ENCODE data around the gene FAM174B.

The FAM174B gene

DNA sequence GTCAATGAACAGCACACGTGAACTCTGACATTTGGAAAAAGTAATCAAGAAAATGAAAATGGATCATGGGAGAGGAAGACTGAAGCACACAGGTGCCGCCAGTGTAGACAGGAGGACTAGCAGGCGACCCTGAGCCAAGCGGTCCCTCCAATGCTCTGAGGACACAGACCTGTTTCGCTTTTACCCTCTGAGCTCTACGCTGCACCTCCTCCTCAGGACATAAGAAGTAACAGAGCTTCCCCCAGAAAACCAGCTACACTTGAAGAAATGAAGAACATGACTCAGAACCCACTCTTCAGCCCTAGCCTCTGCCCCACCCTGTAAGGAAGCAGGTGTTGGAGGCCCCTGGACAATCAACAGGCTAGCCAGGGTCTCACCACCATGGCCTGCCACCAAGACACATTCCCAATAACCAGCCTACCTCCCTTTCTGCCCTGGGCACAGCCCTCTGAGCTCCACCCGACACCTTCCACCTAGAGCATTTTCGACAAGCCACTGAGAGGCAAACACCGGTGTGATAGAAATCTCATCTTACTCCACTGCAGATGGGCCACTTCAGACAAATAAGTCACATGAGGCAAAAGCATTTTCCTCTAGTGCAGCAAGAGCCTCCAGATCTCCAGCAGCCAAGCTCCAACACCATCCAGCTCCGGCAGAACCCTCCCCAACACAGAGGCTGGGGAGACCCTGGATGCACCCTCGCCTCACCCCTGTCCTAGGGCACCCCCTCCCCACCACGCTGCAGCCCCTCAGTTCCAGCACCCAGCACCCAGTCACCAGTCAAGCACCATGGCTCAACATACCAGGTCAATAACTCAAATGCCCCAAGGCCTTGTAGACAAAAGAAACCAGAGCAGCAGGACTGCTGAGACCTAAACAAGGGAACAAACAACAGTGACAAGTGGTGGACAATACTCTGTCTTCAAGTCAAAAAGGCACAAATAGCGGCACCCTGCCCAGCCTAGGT, 11.4 kb downstream of the FAM174B start:
- no peak for ATAC-seq (ENCODE audit: low read depth)
- no peak overlapping the region for H3K27ac Mint-ChIP-seq

DNA sequence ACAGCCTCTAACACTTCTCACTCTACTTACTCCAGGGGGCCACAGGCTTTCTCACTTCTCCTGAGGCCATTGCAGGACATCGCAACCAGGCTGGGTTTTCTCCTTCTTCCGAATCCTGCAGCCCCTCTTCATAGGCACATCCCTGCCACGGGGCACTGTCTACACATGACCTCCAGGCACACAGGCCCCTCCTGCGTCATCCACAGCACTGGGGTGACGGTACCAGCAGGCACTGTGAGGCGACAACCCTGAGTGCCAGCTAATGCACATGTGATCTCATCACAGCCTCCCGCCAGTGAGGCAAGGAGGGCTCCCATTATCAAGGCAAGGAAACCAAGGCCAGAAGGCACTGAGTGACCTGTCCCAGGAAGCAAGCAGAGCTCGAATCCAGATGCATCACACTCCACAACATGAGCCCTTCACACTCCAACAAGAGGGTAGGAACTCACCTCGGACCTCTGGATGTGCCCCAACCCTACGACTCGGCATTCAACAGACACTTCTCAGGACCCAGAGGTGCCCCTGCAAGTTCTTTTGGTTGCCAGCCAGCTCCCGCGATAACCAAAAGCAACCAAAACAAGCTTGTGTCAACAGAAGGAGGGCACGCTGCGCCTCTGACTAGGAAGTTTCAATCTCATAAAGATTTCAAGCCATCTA, 16.7 kb downstream of the FAM174B start:
- Mint-ChIP-seq H3K9me3 (peaks cover 6% of the 10 kb centered on the region), H3K27me3 (peaks cover 8% of the 10 kb centered on the region), H3K36me3 (no peaks in the 10 kb centered on the region), H3K4me3 (no peak overlapping the region), H3K27ac (peak overlapping the region; percentile 51), H3K4me1 (no peaks in the 10 kb centered on the region)
- DNase-seq (ENCODE audit: low spot score in 2 of 2) (no peak), ATAC-seq (ENCODE audit: low read depth) (no peak)

More for the DNA sequence above, 11.4 kb downstream of the FAM174B start:
- H3K27me3 Mint-ChIP-seq = peaks cover 6% of the 10 kb centered on the region
- peaks cover 6% of the 10 kb centered on the region for H3K9me3 Mint-ChIP-seq
- no peak overlapping the region for H3K4me3 Mint-ChIP-seq
- no peaks in the 10 kb centered on the region for H3K36me3 Mint-ChIP-seq
- no peaks in the 10 kb centered on the region for H3K4me1 Mint-ChIP-seq
- DNase-seq (ENCODE audit: low spot score in 2 of 2) = no peak

DNA sequence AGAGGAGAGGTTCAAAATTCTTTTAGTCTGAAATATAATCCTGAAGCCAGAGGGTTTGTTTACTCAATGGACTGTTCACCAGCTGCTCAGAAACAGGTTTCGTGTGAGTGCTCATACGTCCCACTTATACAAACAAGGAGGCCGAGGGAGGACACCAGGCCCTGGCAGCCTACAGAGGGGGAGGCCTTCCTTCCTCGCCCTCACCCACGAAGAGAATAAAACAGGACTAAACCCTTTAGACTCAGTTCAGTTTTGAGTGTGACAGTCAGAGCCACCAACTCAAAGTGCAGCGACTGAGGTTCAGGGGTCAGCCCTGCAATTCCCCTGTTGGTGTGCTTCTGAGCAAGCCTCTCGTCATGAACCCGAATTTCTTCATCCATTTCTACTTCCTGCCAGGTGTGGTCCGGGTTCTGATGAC, 17.3 kb downstream of the FAM174B start:
- Mint-ChIP-seq H3K36me3 (no peaks in the 10 kb centered on the region), H3K27me3 (peaks cover 10% of the 10 kb centered on the region), H3K9me3 (peaks cover 6% of the 10 kb centered on the region), H3K4me3 (no peak overlapping the region), H3K4me1 (no peaks in the 10 kb centered on the region), H3K27ac (no peak overlapping the region)
- ATAC-seq (ENCODE audit: low read depth) (no peak), DNase-seq (ENCODE audit: low spot score in 2 of 2) (no peak)

DNA sequence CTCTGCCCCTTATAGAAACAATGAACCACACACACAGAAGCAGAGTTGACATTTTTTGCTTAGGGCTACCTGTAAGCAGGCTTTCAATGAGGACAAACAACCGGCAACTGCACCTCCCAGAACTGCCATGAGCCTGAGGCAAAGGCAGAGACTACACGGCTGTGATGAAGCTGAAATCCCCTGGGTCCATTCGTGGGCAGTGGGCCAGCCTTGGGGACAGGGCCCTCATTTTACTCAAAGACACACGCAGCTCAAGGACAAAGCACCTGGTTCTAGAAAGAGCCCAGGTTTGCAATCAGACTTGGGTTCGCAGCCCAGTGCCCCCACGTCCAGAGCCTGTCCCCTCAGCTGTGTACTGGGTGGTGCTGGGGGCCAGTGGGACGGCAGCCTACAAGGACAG, 17.9 kb downstream of the FAM174B start:
- Mint-ChIP-seq H3K27me3 (peaks cover 10% of the 10 kb centered on the region), H3K4me3 (no peak overlapping the region), H3K27ac (no peak overlapping the region), H3K36me3 (no peaks in the 10 kb centered on the region), H3K9me3 (peaks cover 6% of the 10 kb centered on the region), H3K4me1 (no peaks in the 10 kb centered on the region)
- ATAC-seq (ENCODE audit: low read depth) = no peak
- DNase-seq (ENCODE audit: low spot score in 2 of 2) = no peak

DNA sequence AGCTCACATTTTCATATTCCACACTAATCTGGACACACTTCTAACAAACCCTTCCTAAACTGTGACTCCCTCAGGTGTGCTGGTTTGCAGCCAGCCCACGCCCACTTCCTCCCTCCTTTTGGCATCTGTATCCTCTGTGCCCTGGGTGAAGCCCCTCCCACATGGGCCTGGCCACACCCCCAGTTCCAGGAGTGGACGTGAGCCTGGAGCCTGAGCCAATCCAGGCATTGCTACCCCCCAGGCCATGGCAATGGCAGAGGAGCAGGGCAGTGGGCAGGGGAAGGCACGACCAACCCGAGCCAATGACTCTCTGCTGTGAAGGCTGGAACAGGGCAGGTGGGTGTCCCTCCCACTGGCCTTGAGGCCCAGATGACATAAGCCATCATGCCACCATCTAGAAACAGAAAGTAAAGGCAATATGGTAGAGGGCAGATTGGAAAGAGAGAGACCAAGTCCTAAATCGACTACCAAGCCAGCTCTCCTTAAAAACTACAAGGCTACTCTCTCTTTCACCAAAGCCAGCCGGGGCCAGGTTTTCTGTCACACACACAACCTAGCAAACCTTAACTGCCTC, 18.6 kb downstream of the FAM174B start:
- Mint-ChIP-seq H3K9me3 (peaks cover 5% of the 10 kb centered on the region), H3K27ac (no peak overlapping the region), H3K4me1 (no peaks in the 10 kb centered on the region), H3K36me3 (no peaks in the 10 kb centered on the region), H3K4me3 (no peak overlapping the region), H3K27me3 (peaks cover 10% of the 10 kb centered on the region)
- ATAC-seq (ENCODE audit: low read depth) (no peak), DNase-seq (ENCODE audit: low spot score in 2 of 2) (no peak)

DNA sequence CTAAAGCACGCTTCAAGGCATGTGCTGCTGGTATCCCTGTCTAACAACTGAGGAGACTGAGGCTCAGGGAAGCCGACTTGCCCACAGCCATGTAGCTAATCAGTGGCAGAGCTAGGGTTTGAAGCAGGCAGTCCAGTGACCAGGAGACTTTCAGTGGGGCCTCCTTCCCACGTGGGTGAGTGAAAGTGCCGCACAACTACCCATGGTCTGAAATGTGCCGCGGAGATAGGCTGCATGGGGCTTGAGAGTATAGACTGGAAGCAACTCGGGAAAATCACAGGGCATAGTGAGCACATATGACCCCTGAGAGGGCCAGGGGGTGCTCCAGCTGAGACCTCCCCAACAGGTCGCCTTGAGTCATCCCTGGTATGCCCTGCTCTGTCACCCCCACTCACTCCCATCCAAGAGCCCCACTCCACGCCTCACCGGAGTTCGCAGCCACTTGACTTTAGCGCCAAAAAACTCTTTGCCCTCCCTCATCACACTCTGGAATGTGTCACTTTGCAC, 19.1 kb downstream of the FAM174B start:
- Mint-ChIP-seq H3K9me3 (peaks cover 2% of the 10 kb centered on the region), H3K36me3 (no peaks in the 10 kb centered on the region), H3K4me3 (no peak overlapping the region), H3K4me1 (no peaks in the 10 kb centered on the region), H3K27me3 (peaks cover 10% of the 10 kb centered on the region), H3K27ac (no peak overlapping the region)
- DNase-seq (ENCODE audit: low spot score in 2 of 2) (no peak), ATAC-seq (ENCODE audit: low read depth) (no peak)

DNA sequence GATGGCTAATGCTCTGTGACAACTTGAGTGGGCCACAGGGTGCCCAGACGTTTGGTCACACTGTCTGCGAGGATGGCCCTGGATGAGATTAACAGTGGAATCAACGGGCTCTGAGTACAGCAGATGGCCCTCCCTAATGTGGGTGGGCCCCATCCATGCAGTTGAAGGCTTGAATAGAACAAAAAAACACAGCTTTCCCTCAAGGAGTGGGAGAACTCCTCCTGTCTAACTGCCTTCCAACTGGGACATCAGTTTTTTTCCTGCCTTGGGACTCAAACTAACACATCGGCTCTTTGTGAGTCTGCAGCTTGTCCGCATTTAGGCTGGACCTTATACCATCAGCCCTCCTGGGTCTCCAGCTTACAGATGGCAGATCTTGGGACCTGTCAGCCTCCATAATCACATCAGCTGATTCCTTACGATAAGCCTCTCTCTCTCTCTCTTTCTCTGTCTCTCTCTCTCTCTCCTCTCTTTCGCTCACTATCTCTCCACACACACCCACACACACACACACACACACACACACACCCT, 20.8 kb downstream of the FAM174B start:
- DNase-seq (ENCODE audit: low spot score in 2 of 2) (no peak), ATAC-seq (ENCODE audit: low read depth) (no peak)
- H3K4me3 Mint-ChIP-seq = no peak overlapping the region
- H3K27ac Mint-ChIP-seq = no peak overlapping the region
- no peaks in the 10 kb centered on the region for H3K4me1 Mint-ChIP-seq
- H3K9me3 Mint-ChIP-seq = no peaks in the 10 kb centered on the region
- H3K36me3 Mint-ChIP-seq = peaks cover 2% of the 10 kb centered on the region
- H3K27me3 Mint-ChIP-seq = peaks cover 14% of the 10 kb centered on the region

DNA sequence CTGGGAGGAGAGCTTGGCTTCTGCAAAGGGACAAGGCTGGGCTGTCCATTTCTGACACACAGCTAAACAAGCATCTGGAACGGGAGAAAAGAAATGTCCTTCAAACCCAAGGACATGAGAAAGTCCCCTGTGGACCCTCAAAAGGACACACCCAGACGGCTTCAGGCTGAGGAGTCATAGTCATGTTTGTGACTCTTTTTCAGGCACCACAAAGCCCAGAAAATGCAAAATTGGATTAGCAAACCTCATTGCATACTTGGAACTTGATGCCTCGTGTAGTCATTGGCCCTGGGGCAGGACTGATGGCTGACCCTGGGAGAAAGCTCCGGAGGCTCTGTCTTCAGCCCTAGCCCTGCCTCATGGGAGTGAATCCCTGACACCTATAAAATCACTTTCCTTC, 21.5 kb downstream of the FAM174B start:
- DNase-seq (ENCODE audit: low spot score in 2 of 2) (no peak), ATAC-seq (ENCODE audit: low read depth) (no peak)
- no peak overlapping the region for H3K27ac Mint-ChIP-seq
- H3K27me3 Mint-ChIP-seq = peaks cover 15% of the 10 kb centered on the region
- H3K9me3 Mint-ChIP-seq = no peaks in the 10 kb centered on the region
- no peak overlapping the region for H3K4me3 Mint-ChIP-seq
- no peaks in the 10 kb centered on the region for H3K4me1 Mint-ChIP-seq
- peaks cover 2% of the 10 kb centered on the region for H3K36me3 Mint-ChIP-seq

DNA sequence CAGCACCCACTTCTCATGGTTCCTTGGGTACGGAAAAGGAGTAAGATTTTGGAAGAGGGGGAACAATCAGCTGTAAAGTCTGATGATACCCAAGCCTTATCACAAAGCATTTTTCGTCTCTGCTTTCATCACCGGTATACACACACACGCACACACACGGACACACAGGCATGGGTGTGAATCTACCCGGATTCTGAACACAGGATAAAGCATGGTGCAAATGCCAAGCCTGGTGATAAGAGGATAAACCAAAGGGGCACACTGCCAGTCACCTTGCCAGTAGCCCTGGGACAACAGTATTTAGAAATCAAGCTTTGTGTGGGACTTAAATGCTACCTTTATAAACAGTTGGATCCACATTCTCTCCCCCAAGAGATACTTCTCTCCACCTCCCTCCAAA, 22.2 kb downstream of the FAM174B start:
- Mint-ChIP-seq H3K27me3 (peaks cover 15% of the 10 kb centered on the region), H3K4me3 (no peak overlapping the region), H3K9me3 (no peaks in the 10 kb centered on the region), H3K36me3 (peaks cover 2% of the 10 kb centered on the region), H3K4me1 (no peaks in the 10 kb centered on the region), H3K27ac (no peak overlapping the region)
- DNase-seq (ENCODE audit: low spot score in 2 of 2) = no peak
- ATAC-seq (ENCODE audit: low read depth) = no peak

DNA sequence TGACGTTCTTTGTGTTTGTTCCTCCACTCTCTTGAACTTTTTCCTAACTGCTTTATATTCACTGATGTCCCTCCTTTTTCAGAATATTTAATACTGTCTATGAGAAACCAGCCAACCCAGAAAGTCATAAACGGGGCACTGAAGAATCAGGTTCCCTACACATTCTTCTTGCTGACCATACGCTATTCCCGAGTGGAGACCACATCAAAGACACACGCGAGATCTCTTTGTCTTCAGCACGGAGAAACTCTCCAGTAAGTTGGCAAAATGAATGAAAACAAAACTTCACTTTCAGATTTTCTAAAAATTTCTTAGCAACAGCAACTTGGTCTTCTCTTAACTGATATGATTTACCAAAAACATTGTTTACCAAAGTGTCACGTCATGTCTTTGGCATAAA, 22.6 kb downstream of the FAM174B start:
- Mint-ChIP-seq H3K9me3 (no peaks in the 10 kb centered on the region), H3K27ac (no peak overlapping the region), H3K36me3 (peaks cover 2% of the 10 kb centered on the region), H3K4me1 (no peaks in the 10 kb centered on the region), H3K4me3 (no peak overlapping the region), H3K27me3 (peaks cover 15% of the 10 kb centered on the region)
- DNase-seq (ENCODE audit: low spot score in 2 of 2) = no peak
- no peak for ATAC-seq (ENCODE audit: low read depth)

DNA sequence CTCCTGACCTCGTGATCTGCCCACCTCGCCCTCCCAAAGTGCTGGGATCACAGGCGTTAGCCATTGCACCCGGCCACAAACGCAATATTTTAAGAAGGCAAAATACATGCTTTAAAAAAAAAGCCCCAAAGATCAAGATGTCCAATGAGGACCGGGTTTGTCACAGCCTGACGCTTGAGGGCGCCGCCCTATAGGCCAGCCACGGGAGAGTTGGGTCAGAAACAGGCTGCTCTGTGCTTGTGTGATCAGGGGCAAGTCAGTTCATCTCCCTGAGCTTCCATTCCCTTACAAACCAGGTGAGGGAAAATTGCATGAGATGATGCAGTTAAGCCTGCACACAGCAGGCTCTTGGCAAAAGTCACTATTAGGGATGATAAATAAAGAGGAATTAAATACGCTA, 23.9 kb downstream of the FAM174B start:
- no peaks in the 10 kb centered on the region for H3K4me1 Mint-ChIP-seq
- no peaks in the 10 kb centered on the region for H3K9me3 Mint-ChIP-seq
- H3K4me3 Mint-ChIP-seq = no peak overlapping the region
- ATAC-seq (ENCODE audit: low read depth) (no peak), DNase-seq (ENCODE audit: low spot score in 2 of 2) (no peak)
- peaks cover 2% of the 10 kb centered on the region for H3K36me3 Mint-ChIP-seq
- H3K27ac Mint-ChIP-seq = no peak overlapping the region
- peaks cover 13% of the 10 kb centered on the region for H3K27me3 Mint-ChIP-seq

DNA sequence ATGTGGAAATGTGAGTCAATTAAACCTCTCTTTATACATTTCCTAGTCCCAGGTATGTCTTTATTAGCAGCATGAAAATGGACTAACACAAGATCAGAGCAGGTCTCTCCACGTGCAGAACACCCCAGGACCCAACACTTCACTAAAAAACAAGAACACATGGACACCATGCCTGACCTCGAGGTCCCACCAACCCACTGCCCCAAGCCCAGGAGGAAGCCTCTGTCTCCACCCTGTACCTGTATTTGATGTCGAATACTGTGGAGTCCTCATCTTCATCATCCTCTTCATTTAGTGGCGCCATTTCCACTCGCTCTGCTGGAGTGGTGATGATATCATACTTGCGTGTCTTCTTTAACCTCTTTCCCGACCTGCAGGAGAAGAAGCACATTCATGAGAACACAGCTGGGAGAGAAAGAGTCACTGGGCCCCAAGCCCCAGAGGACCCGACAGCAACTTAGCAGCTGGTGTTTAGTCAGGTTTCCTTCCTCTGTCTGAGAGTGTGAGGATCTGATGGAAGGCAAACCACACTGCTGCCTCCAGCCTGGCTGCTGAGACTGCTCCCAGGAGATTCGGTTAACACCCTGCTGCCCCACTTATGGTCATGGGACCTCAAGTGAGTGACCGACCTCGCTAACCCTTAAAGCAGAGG, 25.5 kb downstream of the FAM174B start:
- Mint-ChIP-seq H3K4me1 (no peaks in the 10 kb centered on the region), H3K27me3 (peaks cover 9% of the 10 kb centered on the region), H3K36me3 (peaks cover 2% of the 10 kb centered on the region), H3K27ac (no peak overlapping the region), H3K4me3 (no peak overlapping the region), H3K9me3 (no peaks in the 10 kb centered on the region)
- ATAC-seq (ENCODE audit: low read depth) (no peak), DNase-seq (ENCODE audit: low spot score in 2 of 2) (no peak)

DNA sequence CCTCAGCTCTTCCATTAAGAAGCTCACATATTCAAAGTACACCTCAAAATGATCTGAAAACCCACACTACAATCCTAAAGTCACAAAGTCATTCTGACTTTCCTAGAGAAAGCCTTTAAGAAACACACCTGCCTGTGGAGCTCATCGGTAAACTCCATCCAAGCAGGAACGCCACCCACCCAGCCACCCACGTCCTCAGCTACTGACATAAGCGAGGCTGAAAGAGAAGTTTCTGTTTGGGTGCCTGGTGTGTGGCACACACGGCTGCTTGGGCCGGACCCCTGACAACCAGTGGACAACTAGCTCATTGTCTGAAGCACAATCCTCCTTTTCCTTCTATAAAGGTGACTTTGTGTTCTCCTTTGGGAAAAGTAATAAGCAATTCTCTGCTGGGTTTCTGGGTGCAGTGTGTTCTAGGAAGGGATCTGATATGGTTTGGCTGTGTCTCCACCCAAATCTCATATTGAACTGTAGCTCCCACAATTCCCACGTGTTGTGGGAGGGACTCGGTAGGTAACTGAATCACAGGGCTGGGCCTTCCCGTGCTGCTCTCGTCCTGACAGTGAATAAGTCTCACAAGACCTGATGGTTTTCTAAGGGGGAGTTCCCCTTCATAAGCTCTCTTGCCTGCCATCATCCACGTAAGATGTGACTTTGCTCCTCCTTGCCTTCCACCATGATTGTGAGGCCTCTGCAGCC, 26.1 kb downstream of the FAM174B start:
- Mint-ChIP-seq H3K9me3 (no peaks in the 10 kb centered on the region), H3K4me1 (no peaks in the 10 kb centered on the region), H3K27ac (no peak overlapping the region), H3K4me3 (no peak overlapping the region), H3K27me3 (peaks cover 6% of the 10 kb centered on the region), H3K36me3 (peaks cover 2% of the 10 kb centered on the region)
- ATAC-seq (ENCODE audit: low read depth) (no peak), DNase-seq (ENCODE audit: low spot score in 2 of 2) (no peak)
